AG04449 (cell line): ENCODE measurements around the gene ACSL3.

Experiments used
- CTCF ChIA-PET: fragments of 350-600 bp; formaldehyde crosslinking; extraction: SDS; loops from one replicate; lab custom pipeline; 2021; ENCODE audit warnings: antibody characterized with exemption; lab: Yijun Ruan, JAX
- POLR2A ChIA-PET: fragments of 400-600, 350-600 bp; formaldehyde crosslinking; extraction: SDS; loops from one replicate; lab custom pipeline; 2020; ENCODE audit warnings: antibody characterized with exemption, inconsistent platforms; lab: Yijun Ruan, JAX
- DNase-seq: peaks from one replicate; pipeline ENCODE4 v3.0.0-alpha.2; 2010; ENCODE audit warnings: low read depth, low spot score
- H3K4me3 ChIP-seq: 2 replicates; pipeline ENCODE4 v1.5.1; 2011; ENCODE audit warnings: low read depth, mild to moderate bottlenecking, control low read depth, low read length
- CTCF ChIP-seq: IDR thresholded peaks from one replicate; pipeline ENCODE4 v1.5.1; 2011; ENCODE audit warnings: mild to moderate bottlenecking, moderate library complexity, low read length, control low read depth, inconsistent platforms; ENCODE audit not compliant: insufficient read depth; ENCODE audit errors: missing control alignments

The ACSL3 gene

GRCh38 chr2:222892321-222892720, 31.5 kb downstream of the ACSL3 start:
- ChIA-PET POLR2A (no interaction called here), CTCF (interaction anchor here (0.9 to 4.8 kb wide), 3 partner anchors 9 to 200 kb away, joined by 3 to 48 read pairs (median 3); no protein-coding TSS in a partner anchor)
- no peak for TF ChIP-seq CTCF
- no peak for DNase-seq
- H3K4me3 ChIP-seq, result no peak overlapping the region

GRCh38 chr2:222892761-222893160, 31.9 kb downstream of the ACSL3 start:
- no peak for TF ChIP-seq CTCF
- H3K4me3 ChIP-seq, result no peak overlapping the region
- no peak for DNase-seq
- POLR2A ChIA-PET, result no interaction called here
- CTCF ChIA-PET, result interaction anchor here (0.9 to 4.8 kb wide), 3 partner anchors 9 to 200 kb away, joined by 3 to 48 read pairs (median 3); no protein-coding TSS in a partner anchor

GRCh38 chr2:222893716-222894115, 32.9 kb downstream of the ACSL3 start:
- H3K4me3 ChIP-seq, result no peak overlapping the region
- CTCF ChIA-PET, result interaction anchor here (0.8 to 2.2 kb wide), 5 partner anchors 9 to 190 kb away, joined by 3 to 10 read pairs (median 4); no protein-coding TSS in a partner anchor
- DNase-seq, result no peak
- POLR2A ChIA-PET, result no interaction called here
- TF ChIP-seq CTCF, result no peak

- no peak overlapping the region for H3K4me3 ChIP-seq
- TF ChIP-seq CTCF, result no peak
- DNase-seq, result no peak
- CTCF ChIA-PET, result interaction anchor here (1.9 to 2.2 kb wide), 2 partner anchors 8 to 20 kb away, joined by 7 to 10 read pairs; no protein-coding TSS in a partner anchor
- POLR2A ChIA-PET, result interaction anchor here (0.5 kb wide), 1 partner anchor 27 kb away, joined by 4 read pairs; no protein-coding TSS in a partner anchor
Measured at GRCh38 chr2:222895144-222895543, 34.3 kb downstream of the ACSL3 start.

GRCh38 chr2:222897898-222898297, 37.1 kb downstream of the ACSL3 start:
- CTCF ChIA-PET, result interaction anchor here (6.5 kb wide), 1 partner anchor 208 kb away, joined by 100 read pairs; no protein-coding TSS in a partner anchor
- POLR2A ChIA-PET, result no interaction called here
- TF ChIP-seq CTCF, result no peak
- DNase-seq, result no peak
- no peak overlapping the region for H3K4me3 ChIP-seq

GRCh38 chr2:222899413-222900181, 38.8 kb downstream of the ACSL3 start:
- ChIA-PET CTCF (interaction anchor here (0.8 to 6.5 kb wide), 5 partner anchors 9 to 210 kb away, joined by 3 to 134 read pairs (median 48); no protein-coding TSS in a partner anchor), POLR2A (interaction anchor here (1.2 kb wide), 1 partner anchor 38 kb away, joined by 5 read pairs; no protein-coding TSS in a partner anchor)
- H3K4me3 ChIP-seq, result no peak overlapping the region
- no peak for DNase-seq
- no peak for TF ChIP-seq CTCF
